ENCODE data around the gene PIP5K1B.

DNA sequence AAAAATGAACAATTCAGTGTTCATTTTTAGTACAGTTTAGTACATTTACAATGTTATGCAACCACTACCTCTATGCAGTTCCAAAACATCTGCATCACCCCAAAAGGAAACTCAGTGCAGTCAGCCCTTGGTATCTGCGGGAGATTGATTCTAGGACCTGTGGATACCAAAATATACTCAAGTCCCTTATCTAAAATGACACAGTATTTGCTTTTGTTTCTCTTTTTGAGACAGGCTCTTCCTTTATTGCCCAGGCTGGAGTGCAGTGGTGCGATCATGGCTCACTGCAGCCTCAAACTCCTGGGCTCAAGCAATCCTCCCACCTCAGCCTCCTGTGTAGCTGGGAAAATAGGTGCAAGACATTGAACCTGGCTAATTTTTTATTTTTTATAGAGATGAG, 114.0 kb downstream of the PIP5K1B start:
- TF ChIP-seq, protein P1, sequence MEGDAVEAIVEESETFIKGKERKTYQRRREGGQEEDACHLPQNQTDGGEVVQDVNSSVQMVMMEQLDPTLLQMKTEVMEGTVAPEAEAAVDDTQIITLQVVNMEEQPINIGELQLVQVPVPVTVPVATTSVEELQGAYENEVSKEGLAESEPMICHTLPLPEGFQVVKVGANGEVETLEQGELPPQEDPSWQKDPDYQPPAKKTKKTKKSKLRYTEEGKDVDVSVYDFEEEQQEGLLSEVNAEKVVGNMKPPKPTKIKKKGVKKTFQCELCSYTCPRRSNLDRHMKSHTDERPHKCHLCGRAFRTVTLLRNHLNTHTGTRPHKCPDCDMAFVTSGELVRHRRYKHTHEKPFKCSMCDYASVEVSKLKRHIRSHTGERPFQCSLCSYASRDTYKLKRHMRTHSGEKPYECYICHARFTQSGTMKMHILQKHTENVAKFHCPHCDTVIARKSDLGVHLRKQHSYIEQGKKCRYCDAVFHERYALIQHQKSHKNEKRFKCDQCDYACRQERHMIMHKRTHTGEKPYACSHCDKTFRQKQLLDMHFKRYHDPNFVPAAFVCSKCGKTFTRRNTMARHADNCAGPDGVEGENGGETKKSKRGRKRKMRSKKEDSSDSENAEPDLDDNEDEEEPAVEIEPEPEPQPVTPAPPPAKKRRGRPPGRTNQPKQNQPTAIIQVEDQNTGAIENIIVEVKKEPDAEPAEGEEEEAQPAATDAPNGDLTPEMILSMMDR (IDR thresholded peaks at IDR 0.05 in 2 of 3, conservative IDR thresholded peaks at IDR 0.05 in 1 of 3; ENCODE audit: control insufficient read depth in 2 of 3, extremely low read depth in 1 of 3, insufficient read depth in 1 of 3, low read depth in 3 of 3, low read length in 3 of 3), result no peak
- no peak for TF ChIP-seq RAD51 (IDR thresholded peaks at IDR 0.05)
- no peak for TF ChIP-seq YY1 (IDR thresholded peaks at IDR 0.05; ENCODE audit: low read depth, low read length)
- no peak for TF ChIP-seq MYC (IDR thresholded peaks at IDR 0.05; ENCODE audit: insufficient read depth, insufficient read length, insufficient replicate concordance, low read length, severe bottlenecking)
- TF ChIP-seq CBX5 (IDR thresholded peaks at IDR 0.05; ENCODE audit: low read depth), result no peak
- no peak for TF ChIP-seq ZNF274 (IDR thresholded peaks at IDR 0.05; ENCODE audit: insufficient read depth, insufficient read length)
- TF ChIP-seq, protein P2, sequence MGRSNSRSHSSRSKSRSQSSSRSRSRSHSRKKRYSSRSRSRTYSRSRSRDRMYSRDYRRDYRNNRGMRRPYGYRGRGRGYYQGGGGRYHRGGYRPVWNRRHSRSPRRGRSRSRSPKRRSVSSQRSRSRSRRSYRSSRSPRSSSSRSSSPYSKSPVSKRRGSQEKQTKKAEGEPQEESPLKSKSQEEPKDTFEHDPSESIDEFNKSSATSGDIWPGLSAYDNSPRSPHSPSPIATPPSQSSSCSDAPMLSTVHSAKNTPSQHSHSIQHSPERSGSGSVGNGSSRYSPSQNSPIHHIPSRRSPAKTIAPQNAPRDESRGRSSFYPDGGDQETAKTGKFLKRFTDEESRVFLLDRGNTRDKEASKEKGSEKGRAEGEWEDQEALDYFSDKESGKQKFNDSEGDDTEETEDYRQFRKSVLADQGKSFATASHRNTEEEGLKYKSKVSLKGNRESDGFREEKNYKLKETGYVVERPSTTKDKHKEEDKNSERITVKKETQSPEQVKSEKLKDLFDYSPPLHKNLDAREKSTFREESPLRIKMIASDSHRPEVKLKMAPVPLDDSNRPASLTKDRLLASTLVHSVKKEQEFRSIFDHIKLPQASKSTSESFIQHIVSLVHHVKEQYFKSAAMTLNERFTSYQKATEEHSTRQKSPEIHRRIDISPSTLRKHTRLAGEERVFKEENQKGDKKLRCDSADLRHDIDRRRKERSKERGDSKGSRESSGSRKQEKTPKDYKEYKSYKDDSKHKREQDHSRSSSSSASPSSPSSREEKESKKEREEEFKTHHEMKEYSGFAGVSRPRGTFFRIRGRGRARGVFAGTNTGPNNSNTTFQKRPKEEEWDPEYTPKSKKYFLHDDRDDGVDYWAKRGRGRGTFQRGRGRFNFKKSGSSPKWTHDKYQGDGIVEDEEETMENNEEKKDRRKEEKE (IDR thresholded peaks at IDR 0.05), result no peak
- TF ChIP-seq TCF7 (IDR thresholded peaks at IDR 0.05; ENCODE audit: borderline replicate concordance), result no peak
- TF ChIP-seq JUND (IDR thresholded peaks at IDR 0.05; ENCODE audit: low read depth, low read length), result no peak
